Right lobe of liver (tissue), 6 donors: Measurements from ENCODE around the gene SYNE1. TPM values are rescaled to one million over a fixed set of nuclear protein-coding genes. Genes with fewer than 3 reads are reported as not detected.
"Not testable (repeated sequence)": the region's sequence is repeated elsewhere in the genome, so short reads cannot be mapped to it uniquely, and the experiment has no call there.

Experiments
- ATAC-seq, 4 donors: fragments of 200-7000 bp; cut with Tn5 transposase; one replicate each; pipeline ENCODE4 v1.9.1; 2020; ENCODE audit warnings: mild to moderate bottlenecking in 4 of 4, moderate library complexity in 4 of 4
- DNase-seq, 3 donors: peaks; one replicate each; pipeline ENCODE4 v3.0.0-alpha.2; 2020
- H3K27ac ChIP-seq, 3 donors: fragments of 200-600 bp; one replicate each; pipeline ENCODE4 v1.8.0; 2022
- H3K27me3 ChIP-seq, 2 donors: fragments of 200-600 bp; one replicate each; pipeline ENCODE4 v1.8.0; 2022
- H3K36me3 ChIP-seq, 4 donors: fragments of 200-600 bp; sonication (generic) in 1 of 4; one replicate each; pipeline versions ENCODE4 v1.5.1 to v1.8.0; 2017 to 2022; ENCODE audit warnings: control low read depth in 1 of 4
- H3K4me1 ChIP-seq, 4 donors: fragments of 200-600 bp; sonication (generic) in 1 of 4; one replicate each; pipeline versions ENCODE4 v1.5.1 to v1.8.0; 2017 to 2022; ENCODE audit warnings: control low read depth in 1 of 4
- H3K4me3 ChIP-seq, 3 donors: fragments of 200-600 bp; one replicate each; pipeline ENCODE4 v1.8.0; 2022
- H3K9me3 ChIP-seq, 4 donors: fragments of 200-600 bp; sonication (generic) in 1 of 4; one replicate each; pipeline versions ENCODE4 v1.5.1 to v1.8.0; 2017 to 2022; ENCODE audit warnings: control low read depth in 1 of 4
- CTCF ChIP-seq, 4 donors: fragments of 200-600 bp in 3 of 4; fragments of 450-650 bp in 1 of 4; IDR thresholded peaks; one replicate each; pipeline versions ENCODE4 v1.5.1 to v1.8.0; 2016 to 2022; ENCODE audit warnings: antibody characterized with exemption in 4 of 4, mild to moderate bottlenecking in 2 of 4
- POLR2A ChIP-seq: fragments of 450-650 bp; IDR thresholded peaks from one replicate; pipeline ENCODE4 v1.6.1; 2017; ENCODE audit warnings: antibody characterized with exemption, mild to moderate bottlenecking
- WGBS: methylation state at CpG from one replicate; pipeline ENCODE4 v1.1.6; 2018; ENCODE audit warnings: low coverage, low lambda C conversion rate; ENCODE audit not compliant: insufficient coverage; ENCODE audit errors: missing lambda C conversion rate; 5-methylcytosine and 5-hydroxymethylcytosine counted together
- intact Hi-C, 2 donors: fragments of 100-400 bp; cut with DNase I; formaldehyde crosslinking; loops; one replicate each; pipeline versions ENCODE4 v1.11.2 to v1.14.1; 2022
- total RNA-seq, 6 experiments: library from RNA; depleted of rRNA in 2 of 6; stranded (reverse); fragments of >200 nt in 2 of 6; fragmentation: NEBNext Ultra II Directional in 3 of 6; extraction: Animal tissue kit (Norgen Biotek cat#: 25700) in 3 of 6; gene quantifications; one replicate each; pipeline versions ENCODE4 v1.1.0 to v1.2.4, GENCODE V29; 2016 to 2023
- donor health status: DM: no; HTN: yes; CAD: no.
- donor health status: DM: no; HTN: no; CAD: no.
- donor health status: DM: no; HTN: no; CAD: no.
- donor health status: DM: no; HTN: yes; CAD: no.
- donor health status: DM: no; HTN: yes; CAD: no.

SYNE1 gene
- total RNA-seq, 6 experiments from 2014 or later, result 22.8 to 43.2 (median 25.0) TPM

DNA sequence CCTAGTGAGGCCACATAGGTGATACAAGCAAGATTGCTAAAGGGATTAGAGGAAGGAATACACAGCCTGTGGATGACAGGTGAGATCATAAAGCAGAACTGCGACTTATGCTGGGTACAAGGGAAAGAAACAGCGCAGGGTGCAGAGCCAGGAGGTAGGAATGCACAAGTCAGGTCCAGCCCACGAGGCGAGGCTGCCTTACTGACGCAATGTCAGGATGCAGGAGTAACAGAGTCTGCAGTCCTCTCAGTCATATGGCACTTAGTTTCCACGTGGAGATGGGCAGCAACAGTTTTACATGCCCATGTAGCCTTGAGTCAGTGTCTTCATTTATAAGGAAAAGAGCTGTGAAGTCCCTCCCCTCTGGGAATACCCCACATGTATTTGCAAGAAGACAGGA, 210.9 kb downstream of the SYNE1 start:
- no peak for TF ChIP-seq POLR2A
- no peak for TF ChIP-seq CTCF (IDR thresholded peaks at IDR 0.05)
- H3K4me3 ChIP-seq, result no peak overlapping the region
- H3K4me1 ChIP-seq, result no peaks in the 10 kb centered on the region
- ATAC-seq, result no peak
- intact Hi-C loops, result no loop called here
- H3K36me3 ChIP-seq, result no peaks in the 10 kb centered on the region
- 64% methylated on average over 6 of the region's 6 CpGs for whole genome bisulfite sequencing
- no peaks in the 10 kb centered on the region for H3K27me3 ChIP-seq
- no peak overlapping the region for H3K27ac ChIP-seq
- DNase-seq, result no peak
- H3K9me3 ChIP-seq, result no peaks in the 10 kb centered on the region

GRCh38 chr6:152423216-152424103, 213.7 kb downstream of the SYNE1 start:
- Histone ChIP-seq H3K27ac (no peak overlapping the region), H3K4me1 (no peaks in the 10 kb centered on the region), H3K27me3 (no peaks in the 10 kb centered on the region), H3K4me3 (no peak overlapping the region), H3K9me3 (no peaks in the 10 kb centered on the region), H3K36me3 (no peaks in the 10 kb centered on the region)
- WGBS, result 56% methylated on average over 3 of the region's 3 CpGs
- no peak for DNase-seq
- intact Hi-C loops, result no loop called here
- TF ChIP-seq POLR2A (no peak), CTCF (IDR thresholded peaks at IDR 0.05) (no peak)
- ATAC-seq, result no peak

- WGBS, result 86% methylated on average over 2 of the region's 2 CpGs
- DNase-seq, H3K27me3 ChIP-seq, ATAC-seq, H3K36me3 ChIP-seq, H3K9me3 ChIP-seq, intact Hi-C loops, H3K27ac ChIP-seq, H3K4me3 ChIP-seq, H3K4me1 ChIP-seq: not testable (repeated sequence)
These were observed 215.7 kb downstream of the SYNE1 start for GRCh38 chr6:152421496-152421895.

DNA sequence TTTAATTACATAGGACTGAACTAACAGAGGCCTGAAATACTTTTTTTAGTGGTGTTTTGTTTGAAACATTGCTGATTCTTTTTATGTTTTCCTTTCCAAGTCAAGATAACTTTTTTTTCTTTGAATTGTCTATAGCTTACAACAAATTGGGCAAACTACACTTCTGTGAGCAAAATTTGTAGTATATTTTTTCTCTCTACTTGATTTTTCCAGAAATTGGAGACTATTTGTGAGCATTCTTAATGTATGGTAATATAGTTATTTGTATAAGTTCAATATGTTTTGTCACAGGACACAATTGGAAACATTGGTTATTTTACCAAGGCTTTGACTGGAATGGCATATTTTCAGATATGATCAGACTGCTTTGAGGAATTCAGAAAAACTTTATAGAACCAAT, 216.5 kb downstream of the SYNE1 start:
- ATAC-seq, result no peak
- no peaks in the 10 kb centered on the region for H3K9me3 ChIP-seq
- TF ChIP-seq POLR2A (no peak), CTCF (IDR thresholded peaks at IDR 0.05) (no peak)
- H3K4me1 ChIP-seq, result no peaks in the 10 kb centered on the region
- H3K27ac ChIP-seq, result no peak overlapping the region
- intact Hi-C loops, result no loop called here
- H3K4me3 ChIP-seq, result no peak overlapping the region
- no peak for DNase-seq
- H3K36me3 ChIP-seq, result no peaks in the 10 kb centered on the region
- H3K27me3 ChIP-seq, result no peaks in the 10 kb centered on the region

DNA sequence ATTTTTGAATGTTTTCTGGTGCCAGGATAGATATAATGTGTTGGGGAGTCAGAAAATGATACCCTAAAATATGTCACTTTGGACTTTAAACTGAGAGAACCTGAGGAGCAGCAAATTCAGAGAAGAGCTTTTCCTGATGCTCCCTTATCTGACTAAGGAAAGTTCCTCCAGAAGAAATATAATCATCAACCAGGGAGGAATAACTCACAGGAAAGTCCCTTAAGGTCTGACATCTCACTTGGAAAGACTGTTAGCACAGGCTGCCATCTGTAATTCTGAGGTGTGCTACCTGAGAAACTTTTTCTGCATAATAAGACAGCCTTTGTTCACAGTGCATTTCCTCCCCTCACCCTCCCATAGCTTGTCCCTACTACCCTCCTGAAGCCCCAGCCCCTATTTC, 218.6 kb downstream of the SYNE1 start:
- no peaks in the 10 kb centered on the region for H3K4me1 ChIP-seq
- H3K9me3 ChIP-seq, result no peaks in the 10 kb centered on the region
- no peak overlapping the region for H3K4me3 ChIP-seq
- no peak for ATAC-seq
- no peaks in the 10 kb centered on the region for H3K27me3 ChIP-seq
- no peaks in the 10 kb centered on the region for H3K36me3 ChIP-seq
- intact Hi-C loops, result no loop called here
- DNase-seq, result no peak
- TF ChIP-seq POLR2A (no peak), CTCF (IDR thresholded peaks at IDR 0.05) (no peak)
- no peak overlapping the region for H3K27ac ChIP-seq
